Small intestine (tissue), 7 donors: ENCODE results near the gene TASP1. TPM values are rescaled to one million over a fixed set of nuclear protein-coding genes. Genes with fewer than 3 reads are reported as not detected.

Source experiments
- DNase-seq, 2 donors: peaks; one replicate each; pipeline versions ENCODE4 v3.0.0 to v3.0.0-alpha.2; 2013
- FAIRE-seq: peaks from 2 replicates; lab custom pipeline; 2012; peaks lifted over from hg19 to GRCh38; lab: Jason Lieb, UNC
- H3K27ac ChIP-seq, 3 donors: one replicate each; pipeline ENCODE4 v1.5.1; 2013; ENCODE audit warnings: low read length in 2 of 3, mild to moderate bottlenecking in 2 of 3, control low read depth in 1 of 3, inconsistent platforms in 1 of 3, low read depth in 1 of 3, moderate library complexity in 1 of 3
- H3K27me3 ChIP-seq, 3 donors: one replicate each; pipeline ENCODE4 v1.6.1; 2013; ENCODE audit warnings: low read length in 3 of 3, inconsistent platforms in 1 of 3; ENCODE audit not compliant: control insufficient read depth in 3 of 3, insufficient read depth in 3 of 3
- H3K36me3 ChIP-seq, 3 donors: one replicate each; pipeline ENCODE4 v1.6.1; 2013; ENCODE audit warnings: low read length in 3 of 3, inconsistent platforms in 1 of 3, low read depth in 1 of 3, mild to moderate bottlenecking in 1 of 3, moderate library complexity in 1 of 3; ENCODE audit not compliant: control insufficient read depth in 3 of 3, insufficient read depth in 2 of 3
- H3K4me1 ChIP-seq, 3 donors: one replicate each; pipeline ENCODE4 v1.6.1; 2013; ENCODE audit warnings: low read length in 2 of 3, inconsistent platforms in 1 of 3, low read depth in 1 of 3, mild to moderate bottlenecking in 1 of 3, moderate library complexity in 1 of 3; ENCODE audit not compliant: control insufficient read depth in 3 of 3, insufficient read depth in 2 of 3
- H3K4me3 ChIP-seq, 3 donors: one replicate each; pipeline ENCODE4 v1.5.1; 2013; ENCODE audit warnings: low read length in 3 of 3, control low read depth in 1 of 3, inconsistent platforms in 1 of 3, low read depth in 1 of 3, mild to moderate bottlenecking in 1 of 3, moderate library complexity in 1 of 3
- H3K9me3 ChIP-seq, 2 donors: one replicate each; pipeline ENCODE4 v1.6.1; 2013; ENCODE audit warnings: low read depth in 1 of 2, low read length in 1 of 2; ENCODE audit not compliant: control insufficient read depth in 2 of 2, insufficient read depth in 1 of 2
- WGBS, 3 donors: extraction: QIAGEN DNeasy Blood & Tissue Kit; methylation state at CpG; one replicate each; pipeline ENCODE4 v1.1.7; 2013; 5-methylcytosine and 5-hydroxymethylcytosine counted together
- polyA plus RNA-seq, 4 donors: library from polyadenylated mRNA; stranded (reverse) in 3 of 4; unstranded in 1 of 4; fragments of 200-250 nt in 3 of 4; fragments of 120-200 nt in 1 of 4; gene quantifications; one replicate each; pipeline versions ENCODE4 v1.2.1 to v1.2.3, GENCODE V29; 2013
- donor health status: healthy with polysubstance abuse.
- donor health status: control.
- donor health status: control.
- donor health status: Bipolar disorder and iron deficiency.
- donor health status: healthy.

TASP1 gene
- polyA plus RNA-seq, 4 donors: 3.0 to 13.3 (median 5.6) TPM

DNA sequence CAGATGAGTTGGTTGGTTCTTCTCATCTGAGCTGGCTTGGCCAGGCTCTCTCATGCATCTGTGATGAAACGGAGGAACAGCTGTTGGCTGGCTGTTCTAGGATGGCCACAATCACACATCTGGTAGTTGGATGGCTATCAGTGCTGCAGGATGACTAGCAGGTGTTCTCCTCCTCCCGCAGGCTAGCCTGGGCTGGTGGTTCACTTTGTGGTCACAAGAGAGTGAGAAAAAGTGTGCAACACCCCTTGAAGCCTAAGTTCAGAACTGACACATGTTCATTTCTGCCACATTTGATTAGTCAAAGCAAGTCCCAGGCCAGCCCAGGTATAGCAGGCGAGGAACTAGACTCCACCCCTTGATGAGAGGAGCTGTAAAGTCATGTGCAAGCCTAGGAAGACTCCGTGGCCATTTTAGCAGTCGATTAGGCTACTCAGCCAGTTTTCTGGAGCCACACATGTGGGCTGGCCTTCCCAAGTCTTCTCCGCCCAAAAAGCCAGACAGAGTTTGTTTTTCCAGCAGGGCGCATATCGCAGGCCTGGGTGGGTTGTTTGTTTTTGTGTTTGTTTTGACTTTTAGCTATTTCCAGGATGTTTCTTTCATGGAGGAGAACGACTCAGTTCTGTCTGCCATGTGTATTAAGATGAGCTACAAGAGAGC, 296.9 kb downstream of the TASP1 start:
- peaks cover 0 to 9% (median 0%) of the 10 kb centered on the region in 3 donors for H3K4me1 ChIP-seq
- DNase-seq: no peak
- 77 to 83% (median 81%) methylated on average over 9 of the region's 9 CpGs for WGBS, 3 donors
- FAIRE-seq: no peak
- no peaks in the 10 kb centered on the region for H3K27me3 ChIP-seq
- H3K9me3 ChIP-seq: peaks cover 0 to 2% of the 10 kb centered on the region in 2 donors
- no peaks in the 10 kb centered on the region for H3K36me3 ChIP-seq
- H3K4me3 ChIP-seq: no peak overlapping the region
- H3K27ac ChIP-seq: no peak overlapping the region

DNA sequence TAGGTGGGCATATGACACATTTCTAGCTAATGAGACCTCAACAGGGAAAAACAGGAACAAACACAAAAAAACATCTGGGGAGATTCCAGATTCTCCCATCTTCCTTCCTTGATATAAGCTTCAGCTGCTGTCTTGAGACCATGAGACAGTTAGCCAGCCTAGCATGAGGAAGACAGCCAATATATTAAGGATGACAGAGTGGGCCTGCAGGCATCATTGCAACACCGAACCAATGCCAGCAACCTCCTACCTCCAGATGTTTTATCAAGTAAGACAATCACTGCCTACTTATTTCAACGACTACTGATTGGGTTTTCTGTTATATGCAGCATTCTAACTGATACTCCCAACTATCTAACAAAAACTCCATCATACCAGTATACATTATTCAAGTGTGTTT, 298.6 kb downstream of the TASP1 start:
- 67 to 94% (median 71%) methylated on average over 2 of the region's 2 CpGs for WGBS, 3 donors
- Histone ChIP-seq H3K27me3 (no peaks in the 10 kb centered on the region), H3K4me1 (peaks cover 0 to 9% (median 0%) of the 10 kb centered on the region in 3 donors), H3K4me3 (no peak overlapping the region), H3K36me3 (no peaks in the 10 kb centered on the region), H3K9me3 (peaks cover 0 to 5% of the 10 kb centered on the region in 2 donors), H3K27ac (no peak overlapping the region)
- FAIRE-seq (no peak), DNase-seq (no peak)

Other genes with a start within 250 kb of the TASP1 start
- 10 to 100 TPM in 1 of 4 donors, 1 to 10 TPM in 3; 7.2 to 18.9 (median 8.8) TPM for gene ESF1, start 146.0 kb upstream of the TASP1 start, polyA plus RNA-seq
- gene NDUFAF5, start 146.1 kb upstream of the TASP1 start, polyA plus RNA-seq: 10 to 100 TPM; 18.3 to 46.7 (median 27.3) TPM